ENCODE measurements around the gene NELL2.

Gene NELL2

DNA sequence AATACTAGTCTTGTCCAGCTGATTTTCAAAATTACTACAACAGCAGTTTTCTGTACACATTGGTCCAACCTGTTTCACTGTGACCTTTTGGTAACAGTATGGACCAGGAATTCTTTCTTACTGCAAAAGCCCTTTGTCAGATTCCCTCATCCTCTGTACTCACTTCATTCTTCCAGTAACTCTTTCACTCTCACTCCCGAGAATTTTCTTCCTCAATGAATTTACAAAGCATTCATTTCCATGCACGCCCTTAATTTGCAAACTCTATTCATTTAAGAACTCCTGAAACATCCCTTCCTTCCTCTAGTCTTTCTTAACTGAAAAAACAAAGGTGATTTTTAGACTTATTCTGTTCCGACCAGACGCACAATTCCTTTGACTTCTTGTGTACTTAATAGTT lies 238.2 kb downstream of the NELL2 start:
- H3K27me3 ChIP-seq (ENCODE audit: insufficient read depth, poor library complexity, severe bottlenecking), result no peaks in the 10 kb centered on the region
- TF ChIP-seq SPI1 (IDR thresholded peaks at IDR 0.05; ENCODE audit: borderline replicate concordance, low read depth), result no peak
- TF ChIP-seq, protein P1, sequence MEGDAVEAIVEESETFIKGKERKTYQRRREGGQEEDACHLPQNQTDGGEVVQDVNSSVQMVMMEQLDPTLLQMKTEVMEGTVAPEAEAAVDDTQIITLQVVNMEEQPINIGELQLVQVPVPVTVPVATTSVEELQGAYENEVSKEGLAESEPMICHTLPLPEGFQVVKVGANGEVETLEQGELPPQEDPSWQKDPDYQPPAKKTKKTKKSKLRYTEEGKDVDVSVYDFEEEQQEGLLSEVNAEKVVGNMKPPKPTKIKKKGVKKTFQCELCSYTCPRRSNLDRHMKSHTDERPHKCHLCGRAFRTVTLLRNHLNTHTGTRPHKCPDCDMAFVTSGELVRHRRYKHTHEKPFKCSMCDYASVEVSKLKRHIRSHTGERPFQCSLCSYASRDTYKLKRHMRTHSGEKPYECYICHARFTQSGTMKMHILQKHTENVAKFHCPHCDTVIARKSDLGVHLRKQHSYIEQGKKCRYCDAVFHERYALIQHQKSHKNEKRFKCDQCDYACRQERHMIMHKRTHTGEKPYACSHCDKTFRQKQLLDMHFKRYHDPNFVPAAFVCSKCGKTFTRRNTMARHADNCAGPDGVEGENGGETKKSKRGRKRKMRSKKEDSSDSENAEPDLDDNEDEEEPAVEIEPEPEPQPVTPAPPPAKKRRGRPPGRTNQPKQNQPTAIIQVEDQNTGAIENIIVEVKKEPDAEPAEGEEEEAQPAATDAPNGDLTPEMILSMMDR (IDR thresholded peaks at IDR 0.05; ENCODE audit: insufficient read depth, low read length), result no peak
- no peak for TF ChIP-seq GABPA (IDR thresholded peaks at IDR 0.05; ENCODE audit: low read depth)
- TF ChIP-seq, protein P2, sequence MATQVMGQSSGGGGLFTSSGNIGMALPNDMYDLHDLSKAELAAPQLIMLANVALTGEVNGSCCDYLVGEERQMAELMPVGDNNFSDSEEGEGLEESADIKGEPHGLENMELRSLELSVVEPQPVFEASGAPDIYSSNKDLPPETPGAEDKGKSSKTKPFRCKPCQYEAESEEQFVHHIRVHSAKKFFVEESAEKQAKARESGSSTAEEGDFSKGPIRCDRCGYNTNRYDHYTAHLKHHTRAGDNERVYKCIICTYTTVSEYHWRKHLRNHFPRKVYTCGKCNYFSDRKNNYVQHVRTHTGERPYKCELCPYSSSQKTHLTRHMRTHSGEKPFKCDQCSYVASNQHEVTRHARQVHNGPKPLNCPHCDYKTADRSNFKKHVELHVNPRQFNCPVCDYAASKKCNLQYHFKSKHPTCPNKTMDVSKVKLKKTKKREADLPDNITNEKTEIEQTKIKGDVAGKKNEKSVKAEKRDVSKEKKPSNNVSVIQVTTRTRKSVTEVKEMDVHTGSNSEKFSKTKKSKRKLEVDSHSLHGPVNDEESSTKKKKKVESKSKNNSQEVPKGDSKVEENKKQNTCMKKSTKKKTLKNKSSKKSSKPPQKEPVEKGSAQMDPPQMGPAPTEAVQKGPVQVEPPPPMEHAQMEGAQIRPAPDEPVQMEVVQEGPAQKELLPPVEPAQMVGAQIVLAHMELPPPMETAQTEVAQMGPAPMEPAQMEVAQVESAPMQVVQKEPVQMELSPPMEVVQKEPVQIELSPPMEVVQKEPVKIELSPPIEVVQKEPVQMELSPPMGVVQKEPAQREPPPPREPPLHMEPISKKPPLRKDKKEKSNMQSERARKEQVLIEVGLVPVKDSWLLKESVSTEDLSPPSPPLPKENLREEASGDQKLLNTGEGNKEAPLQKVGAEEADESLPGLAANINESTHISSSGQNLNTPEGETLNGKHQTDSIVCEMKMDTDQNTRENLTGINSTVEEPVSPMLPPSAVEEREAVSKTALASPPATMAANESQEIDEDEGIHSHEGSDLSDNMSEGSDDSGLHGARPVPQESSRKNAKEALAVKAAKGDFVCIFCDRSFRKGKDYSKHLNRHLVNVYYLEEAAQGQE (IDR thresholded peaks at IDR 0.05; ENCODE audit: insufficient replicate concordance, low read depth), result no peak
- no peak for TF ChIP-seq POLR2AphosphoS5 (IDR thresholded peaks at IDR 0.05; ENCODE audit: low read depth)
- no peak overlapping the region for H3K27ac ChIP-seq (replicated peaks)
- no peak overlapping the region for H3K4me3 ChIP-seq (replicated peaks; ENCODE audit: insufficient read depth, low read length)
- no peak for DNase-seq (ENCODE audit: low read depth in 1 of 2, low spot score in 1 of 2)

DNA sequence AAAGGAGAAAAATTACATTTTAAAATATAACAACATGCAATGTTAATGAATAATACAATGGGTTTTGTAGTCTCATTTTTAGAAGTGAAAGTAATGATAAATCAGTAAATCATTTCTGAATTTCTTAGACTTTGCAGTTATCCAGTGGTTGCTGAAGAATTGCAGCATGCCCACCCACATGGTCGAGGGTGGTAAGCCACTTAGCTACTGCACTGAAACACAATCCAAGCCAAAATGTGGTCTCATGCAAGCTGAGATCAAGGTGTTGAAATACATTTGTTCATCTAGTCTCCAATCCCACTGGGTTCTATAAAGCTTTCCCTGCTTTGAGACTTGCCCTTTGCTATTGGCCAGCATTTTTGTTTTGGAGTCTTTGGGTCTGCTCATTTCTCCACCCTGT lies 247.9 kb downstream of the NELL2 start:
- TF ChIP-seq SPI1 (IDR thresholded peaks at IDR 0.05; ENCODE audit: borderline replicate concordance, low read depth) (no peak), GABPA (IDR thresholded peaks at IDR 0.05; ENCODE audit: low read depth) (no peak)
- TF ChIP-seq, protein P2 (IDR thresholded peaks at IDR 0.05; ENCODE audit: insufficient replicate concordance, low read depth), result no peak
- Histone ChIP-seq H3K27ac (replicated peaks) (no peak overlapping the region), H3K27me3 (ENCODE audit: insufficient read depth, poor library complexity, severe bottlenecking) (no peaks in the 10 kb centered on the region), H3K4me3 (replicated peaks; ENCODE audit: insufficient read depth, low read length) (no peak overlapping the region)
- no peak for DNase-seq (ENCODE audit: low read depth in 1 of 2, low spot score in 1 of 2)

DNA sequence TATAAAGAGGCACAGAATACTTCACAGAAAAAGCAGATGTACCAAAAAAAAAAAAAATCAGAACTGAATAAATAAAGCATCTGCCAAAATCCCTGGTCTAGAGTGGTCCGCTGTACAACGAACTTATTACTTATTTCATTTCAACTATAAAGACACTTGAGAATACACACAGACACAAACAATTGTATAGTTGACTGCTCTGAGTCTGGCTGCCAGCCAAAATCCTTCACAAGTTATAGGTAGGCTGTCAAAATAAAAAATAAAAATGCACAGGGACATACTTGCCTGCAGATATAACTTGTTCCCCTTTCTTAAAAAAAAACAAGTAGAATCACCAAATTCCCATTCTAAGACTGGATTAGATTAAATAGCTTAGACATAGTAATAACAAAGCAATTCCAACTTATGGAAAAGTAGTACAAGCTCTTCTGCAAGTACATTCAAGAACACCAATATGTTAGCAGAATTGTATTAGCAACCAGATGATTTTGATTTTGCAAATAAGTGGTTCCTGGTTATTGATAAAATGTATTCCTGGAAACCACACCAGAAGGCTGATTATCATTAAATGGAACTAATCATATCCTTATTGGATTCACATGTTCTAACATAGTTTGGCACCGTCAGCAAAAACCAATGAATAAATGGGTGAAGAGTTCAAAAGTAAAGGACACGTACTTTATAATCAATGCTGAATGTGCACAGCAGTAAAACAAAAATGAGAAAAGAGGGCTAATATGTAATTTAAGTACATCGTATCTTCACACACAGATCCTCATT lies 248.5 kb downstream of the NELL2 start:
- H3K27ac ChIP-seq (replicated peaks), result no peak overlapping the region
- TF ChIP-seq POLR2AphosphoS5 (IDR thresholded peaks at IDR 0.05; ENCODE audit: low read depth) (no peak), GABPA (IDR thresholded peaks at IDR 0.05; ENCODE audit: low read depth) (no peak), SPI1 (IDR thresholded peaks at IDR 0.05; ENCODE audit: borderline replicate concordance, low read depth) (no peak)
- TF ChIP-seq, protein P2 (IDR thresholded peaks at IDR 0.05; ENCODE audit: insufficient replicate concordance, low read depth), result no peak
- TF ChIP-seq, protein P1 (IDR thresholded peaks at IDR 0.05; ENCODE audit: insufficient read depth, low read length), result no peak
- H3K27me3 ChIP-seq (ENCODE audit: insufficient read depth, poor library complexity, severe bottlenecking), result no peaks in the 10 kb centered on the region
- DNase-seq (ENCODE audit: low read depth in 1 of 2, low spot score in 1 of 2), result no peak
- H3K4me3 ChIP-seq (replicated peaks; ENCODE audit: insufficient read depth, low read length), result no peak overlapping the region
